GM23248 (cell line): ENCODE measurements around the gene FGF21.

Source experiments
- EZH2 ChIP-seq: fragments of 200-600 bp; sonication (generic); IDR thresholded peaks from 2 replicates; pipeline ENCODE4 v1.6.1; 2018; ENCODE audit warnings: antibody characterized with exemption, mild to moderate bottlenecking; ENCODE audit not compliant: insufficient read depth, poor library complexity, severe bottlenecking
- EZH2phosphoT487 ChIP-seq: fragments of 200-600 bp; sonication (generic); IDR thresholded peaks from 2 replicates; pipeline ENCODE4 v1.6.1; 2018; ENCODE audit warnings: antibody characterized with exemption, moderate library complexity, mild to moderate bottlenecking, low read depth; ENCODE audit not compliant: insufficient read depth

DNA sequence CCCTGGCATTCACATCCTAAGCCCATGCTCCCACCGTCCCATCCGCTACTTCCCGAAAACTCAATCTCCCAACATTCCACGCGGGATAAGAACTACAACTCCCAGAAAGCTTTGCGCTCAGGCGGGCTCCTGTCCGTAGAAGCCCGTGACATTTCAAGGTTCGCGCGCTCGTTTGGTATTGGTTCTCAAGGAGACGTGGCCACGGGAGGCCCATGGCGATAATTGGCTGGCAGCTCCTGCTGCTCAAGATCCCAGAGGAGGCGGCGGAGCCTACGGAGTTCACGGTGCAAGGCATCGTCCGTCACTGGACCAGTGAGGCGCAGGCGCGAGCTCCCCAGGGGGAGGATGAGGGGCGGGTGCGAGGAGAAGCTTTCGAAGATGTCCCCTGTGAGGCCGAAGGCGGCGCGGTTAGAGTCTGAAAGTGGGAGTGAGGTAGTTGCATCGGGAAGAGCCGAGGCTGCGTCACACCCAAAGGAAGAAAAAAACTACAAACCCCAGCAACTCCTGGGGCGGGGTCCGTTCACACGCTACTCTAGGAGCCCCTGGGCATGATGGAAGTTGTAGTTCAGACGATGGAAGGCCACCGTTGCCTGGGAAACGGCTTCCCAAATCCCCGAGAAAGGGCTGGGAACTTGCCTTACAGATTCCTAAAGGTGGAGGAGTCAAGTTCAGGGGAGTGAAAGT, 34.6 kb upstream of the FGF21 start:
- TF ChIP-seq EZH2phosphoT487 (no peak), EZH2 (no peak)
